Measurements from ENCODE around the gene IFNA5.

The IFNA5 gene

DNA sequence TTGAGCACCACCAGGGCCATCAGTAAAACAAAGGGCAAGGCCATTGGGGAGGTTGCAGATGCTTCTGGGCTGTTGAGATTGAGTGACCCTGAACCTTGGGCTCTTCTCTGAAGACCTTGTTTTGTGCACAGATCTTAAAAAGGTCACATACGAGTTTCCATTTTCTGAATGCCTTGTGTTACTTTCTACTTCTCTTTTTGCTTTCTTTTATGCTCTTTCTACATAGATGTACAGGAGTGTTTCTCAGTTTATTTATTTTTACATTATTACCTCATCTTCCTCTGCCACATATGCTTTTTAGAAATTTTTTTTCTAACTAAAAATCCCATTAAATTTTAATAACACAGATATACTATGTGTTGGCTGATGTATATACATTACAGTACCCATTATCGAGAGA lies at the start of gene IFNA5:
Gene IFNA5, minus strand, starts transcription at position 101 of the 400 bp plus-strand sequence. Its CDS starts 57 bp downstream, at position 44.
- no peak for DNase-seq

DNA sequence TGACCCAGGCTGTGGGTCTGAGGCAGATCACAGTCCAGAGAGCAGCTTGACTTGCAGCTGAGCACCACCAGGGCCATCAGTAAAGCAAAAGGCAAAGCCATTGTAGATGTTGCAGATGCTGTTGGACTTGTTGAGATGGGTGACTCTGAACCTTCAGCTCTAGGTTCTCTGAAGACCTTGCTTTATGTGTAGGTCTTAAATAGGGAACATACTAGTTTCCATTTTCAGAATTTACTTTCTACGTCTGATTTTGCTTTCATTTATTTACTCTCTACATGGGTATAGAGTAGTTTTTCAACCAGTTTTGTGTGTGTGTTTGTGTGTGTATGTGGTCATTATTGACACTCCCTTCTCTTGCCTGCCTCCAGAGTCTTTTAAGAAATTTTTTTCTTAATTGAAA lies 45.7 kb upstream of the IFNA5 start, which contains the start of gene IFNA6:
Gene IFNA6, minus strand, starts transcription at position 101 of the 400 bp plus-strand sequence. Its CDS starts 0 bp downstream, at position 101.
- DNase-seq: no peak

DNA sequence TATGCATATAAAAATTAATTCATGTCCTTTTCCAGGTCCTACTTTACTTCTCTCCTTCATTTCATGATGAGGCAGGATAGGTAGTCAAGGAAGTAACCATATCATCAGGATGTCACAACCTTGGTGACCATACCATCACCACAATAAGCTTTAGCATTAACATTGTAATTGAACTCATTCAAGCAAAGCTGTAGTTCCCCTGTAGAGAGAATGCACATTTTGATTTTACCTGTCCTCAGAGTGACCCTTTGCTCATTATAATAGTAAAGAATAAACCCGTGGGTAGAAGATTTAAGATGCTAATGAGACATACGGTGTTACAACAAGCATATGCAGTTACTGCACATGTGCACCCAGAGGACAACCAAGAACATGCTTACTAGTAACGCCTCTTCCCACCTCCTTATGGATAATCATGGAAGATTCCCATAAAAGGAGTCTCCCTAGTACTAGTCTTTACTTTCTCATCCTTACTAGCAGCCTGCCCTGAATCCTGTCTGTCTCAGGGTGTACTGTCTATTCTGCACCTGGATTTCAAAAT lies 43.4 kb upstream of the IFNA5 start:
- no peak for DNase-seq

DNA sequence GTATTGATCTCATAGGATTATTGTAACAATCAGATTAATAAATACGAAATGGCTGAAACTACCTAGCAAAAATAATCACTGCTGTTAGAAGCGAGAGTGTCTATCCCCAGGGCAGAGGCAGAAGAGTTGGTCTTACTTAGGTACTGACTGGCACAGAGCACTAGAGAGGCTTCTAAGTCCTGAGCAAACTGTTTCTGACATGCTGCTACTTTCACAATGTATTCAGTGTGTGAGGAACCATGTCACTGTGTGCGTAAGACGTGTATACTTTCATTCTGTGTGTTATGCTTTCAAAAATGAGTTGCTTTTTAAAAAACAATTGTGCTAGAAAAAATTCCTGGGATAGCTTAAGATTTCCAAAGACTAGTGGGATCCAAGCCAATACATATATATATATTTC lies 35.6 kb upstream of the IFNA5 start:
- DNase-seq: no peak

- no peak for DNase-seq
Observed at GRCh38 chr9:21336457-21336856, 31.3 kb upstream of the IFNA5 start.

DNA sequence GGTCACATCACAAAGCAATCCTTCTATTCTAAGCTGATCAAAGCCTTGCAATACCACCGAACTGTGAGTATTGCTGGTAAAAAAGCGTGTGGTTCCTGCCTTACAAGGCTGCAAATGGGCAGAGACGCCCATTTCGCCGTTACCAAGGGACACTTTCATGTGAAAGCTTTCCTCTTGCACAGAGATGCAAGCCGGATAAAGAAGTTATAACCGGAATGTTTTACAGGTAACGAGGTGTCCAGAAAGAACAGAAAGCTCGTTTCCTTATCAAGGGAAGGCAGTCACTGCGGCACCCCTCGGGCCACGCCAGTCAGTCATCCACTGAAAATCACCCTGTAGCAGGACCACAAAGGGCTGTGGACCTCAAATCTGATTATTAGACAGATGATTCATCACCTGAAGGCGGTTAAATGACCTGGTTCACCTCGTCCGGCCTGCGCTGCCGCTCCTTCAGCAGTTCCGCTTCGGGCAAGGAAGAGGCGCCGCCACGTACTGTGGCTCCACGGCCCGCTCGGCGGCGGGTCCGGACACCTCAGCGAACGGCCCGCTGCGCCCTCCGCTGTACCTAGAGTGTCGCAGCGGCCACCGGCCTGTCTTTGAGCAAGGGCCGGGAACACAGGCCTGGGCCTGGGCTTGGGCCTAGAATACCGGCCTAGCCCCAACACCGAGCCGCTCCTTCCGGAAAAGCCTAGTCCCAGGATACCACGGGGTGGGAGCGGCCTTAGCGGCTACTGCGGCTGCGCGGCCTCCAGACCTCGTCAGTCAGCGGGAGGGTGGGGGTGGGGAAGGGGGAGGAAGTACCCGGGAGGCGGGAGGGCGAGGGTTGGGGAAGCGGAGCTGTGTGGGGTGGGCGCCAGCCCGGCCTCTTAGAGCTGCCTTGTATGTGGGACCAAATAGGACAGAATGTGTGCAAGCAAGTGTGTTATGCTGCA lies 29.9 kb upstream of the IFNA5 start, which contains the start of gene KLHL9:
Gene KLHL9, minus strand, starts transcription at position 704 of the 932 bp plus-strand sequence. Its CDS starts 545 bp downstream, at position 159.
- DNase-seq: peak; percentile 86

GRCh38 chr9:21333226-21333625 lies 28.1 kb upstream of the IFNA5 start:
- no peak for DNase-seq

DNA sequence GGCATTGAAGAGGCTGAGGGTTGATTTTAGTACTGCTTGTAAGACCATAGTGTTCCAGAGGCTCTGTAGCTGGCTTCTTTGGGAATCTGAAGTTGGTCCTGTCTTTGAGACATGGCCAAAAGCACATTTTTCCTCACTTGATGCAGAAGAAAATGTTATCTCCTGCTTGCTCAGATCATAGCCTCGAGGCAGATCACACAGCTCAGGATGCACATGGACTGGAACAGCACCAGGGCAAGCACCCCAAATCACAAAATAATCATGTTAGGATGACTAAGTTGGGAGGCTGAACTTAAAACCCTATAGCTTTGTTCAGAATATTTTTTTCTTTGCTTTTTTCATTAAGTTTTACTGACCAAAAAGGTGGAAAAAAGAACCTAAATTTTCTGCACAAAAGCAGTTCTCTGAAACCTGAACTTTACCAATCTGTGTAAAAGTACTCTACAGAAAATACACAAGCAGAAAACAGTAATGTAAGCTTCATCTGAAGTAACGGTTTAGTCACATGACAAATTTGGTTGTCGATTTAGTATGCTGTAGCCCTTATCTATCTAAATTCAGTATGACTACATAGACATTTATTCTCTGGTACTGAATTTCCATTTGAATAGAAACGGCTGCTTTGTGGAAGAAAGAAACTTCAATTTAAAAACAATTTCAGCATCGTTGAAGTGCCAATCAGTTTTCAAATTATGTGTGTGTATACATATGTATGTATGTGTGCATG lies 26.7 kb upstream of the IFNA5 start:
- DNase-seq: no peak

DNA sequence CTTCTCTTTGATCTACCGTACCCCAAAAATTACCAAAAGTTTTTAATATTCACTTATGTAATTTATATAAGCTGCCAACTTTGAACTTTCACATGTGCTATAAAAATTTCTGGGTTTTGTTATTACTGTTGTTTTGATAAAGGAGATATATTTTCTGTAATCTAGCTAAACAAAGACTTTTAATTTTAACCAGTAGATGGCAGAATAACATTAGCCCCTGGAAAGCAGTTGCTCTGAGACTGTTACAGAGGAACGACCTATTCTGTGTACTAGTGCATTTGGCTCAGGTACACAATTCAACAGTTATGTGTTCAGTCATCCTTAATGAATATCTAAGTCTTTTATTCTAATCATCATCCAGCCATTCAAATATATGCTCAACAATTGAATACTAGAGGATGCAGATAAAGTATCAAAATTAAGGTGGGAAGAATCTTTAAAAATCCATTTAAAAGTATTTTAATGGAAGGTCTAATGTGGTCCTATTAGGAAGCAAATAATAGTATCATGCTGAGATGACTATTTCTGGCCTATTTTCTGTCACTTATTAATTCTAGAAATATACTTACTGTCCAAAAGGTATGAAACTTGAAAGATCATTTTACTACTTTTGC lies 21.5 kb upstream of the IFNA5 start:
- DNase-seq: peak; percentile 58

DNA sequence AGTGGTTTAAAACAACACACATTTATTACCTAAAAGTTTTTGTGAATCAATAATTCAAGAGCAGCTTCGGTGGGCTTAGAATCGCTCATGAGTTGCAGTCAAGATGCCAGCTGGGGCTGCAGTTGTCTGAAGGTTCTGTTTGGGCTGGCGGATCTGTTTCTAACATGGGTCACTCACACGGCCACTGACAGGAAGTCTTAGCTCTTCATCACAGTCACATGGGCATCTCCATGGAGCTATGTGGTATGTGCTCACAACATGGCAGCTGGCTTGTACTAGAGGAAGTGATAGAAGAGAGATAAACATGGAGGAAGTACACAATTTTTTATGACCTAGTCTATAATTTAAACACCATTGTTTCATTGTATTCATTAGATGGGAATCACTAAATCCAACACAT lies 18.9 kb upstream of the IFNA5 start:
- no peak for DNase-seq

- no peak for DNase-seq
Observed at GRCh38 chr9:21322911-21323461, 17.9 kb upstream of the IFNA5 start.

- DNase-seq: no peak
Observed at GRCh38 chr9:21320465-21320864, 15.4 kb upstream of the IFNA5 start.

GRCh38 chr9:21317956-21318923 lies 13.1 kb upstream of the IFNA5 start:
- DNase-seq: peak; percentile 25

- no peak for DNase-seq
Observed at GRCh38 chr9:21316860-21317259, 11.7 kb upstream of the IFNA5 start.

- no peak for DNase-seq
Observed at GRCh38 chr9:21316032-21316842, 11.1 kb upstream of the IFNA5 start.

GRCh38 chr9:21314152-21314551 lies 9.0 kb upstream of the IFNA5 start:
- DNase-seq: no peak

DNA sequence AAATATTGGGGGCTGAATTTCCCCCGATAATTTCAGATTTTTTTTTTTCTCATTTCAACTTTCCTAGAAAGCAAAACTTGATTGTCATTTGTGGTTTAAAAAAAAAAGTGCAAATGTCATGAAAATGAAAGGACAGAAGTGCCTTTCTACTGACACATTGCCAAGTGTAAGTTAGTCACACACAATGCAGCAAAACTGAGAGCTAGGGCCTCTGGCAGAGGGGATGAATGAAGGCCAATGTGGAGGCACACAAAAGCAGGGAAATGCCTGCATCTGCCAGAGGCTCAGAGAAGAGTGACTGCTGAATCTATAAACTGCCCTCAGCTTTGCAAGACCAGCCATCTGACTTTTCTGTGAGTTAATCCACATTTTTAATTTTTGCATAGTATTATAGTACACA lies 6.8 kb upstream of the IFNA5 start:
- no peak for DNase-seq

DNA sequence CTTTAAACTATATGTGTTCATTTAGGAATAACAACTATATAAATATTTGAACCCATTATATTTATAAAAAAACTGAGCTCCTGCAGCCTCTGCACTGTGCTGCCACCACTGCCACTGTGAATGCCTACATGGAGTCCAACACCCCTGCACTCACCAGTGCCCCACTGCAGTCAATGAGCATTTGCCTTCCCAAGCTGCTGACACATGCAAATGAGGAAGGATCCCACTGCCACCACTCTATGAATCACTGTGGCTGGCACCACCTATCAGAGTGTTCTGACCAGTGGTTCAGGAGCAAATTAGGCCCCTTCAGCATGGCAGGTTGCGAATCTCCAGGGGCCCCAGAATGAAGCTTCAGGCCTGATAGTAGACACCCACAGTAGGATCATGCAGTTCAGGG lies 9.1 kb downstream of the IFNA5 start:
- no peak for DNase-seq

DNA sequence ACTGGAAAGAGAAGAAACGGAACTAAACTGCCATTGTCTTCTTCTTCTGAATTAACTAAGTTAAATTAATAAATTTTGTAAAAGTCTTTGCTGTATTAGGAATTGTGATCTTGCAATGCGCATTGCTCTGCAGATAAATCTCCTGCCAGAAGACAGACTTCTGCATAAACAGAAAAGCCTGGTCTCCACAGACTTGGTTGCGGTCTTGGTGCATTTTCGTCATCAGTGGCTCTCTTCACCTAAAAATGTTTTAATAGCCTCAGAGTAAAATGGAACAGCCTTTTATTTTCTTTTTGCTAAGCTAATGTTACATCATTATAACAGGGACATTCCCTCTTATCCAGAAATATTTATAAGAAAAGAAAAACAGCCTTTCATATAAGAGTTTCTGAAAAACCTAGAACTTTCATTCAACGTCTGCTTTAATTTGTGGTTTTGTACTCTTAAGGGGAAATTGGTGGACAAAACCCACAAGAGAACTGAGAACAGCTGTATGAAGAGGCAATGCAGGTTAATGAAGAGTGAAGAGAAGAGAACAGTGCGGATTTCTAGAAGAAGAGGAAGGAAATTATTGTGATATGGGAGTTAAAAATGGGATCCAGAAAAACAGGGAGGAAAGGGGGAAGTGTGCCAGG lies 10.1 kb downstream of the IFNA5 start:
- no peak for DNase-seq

GRCh38 chr9:21294364-21294774 lies 10.7 kb downstream of the IFNA5 start:
- DNase-seq: no peak
